ENCODE measurements around the gene TMEM175. TPM values are rescaled to one million over a fixed set of nuclear protein-coding genes. Genes with fewer than 3 reads are reported as not detected.

Gene TMEM175
- total RNA-seq, 2 experiments from 2014 or later, result 12.5 to 33.1 TPM

DNA sequence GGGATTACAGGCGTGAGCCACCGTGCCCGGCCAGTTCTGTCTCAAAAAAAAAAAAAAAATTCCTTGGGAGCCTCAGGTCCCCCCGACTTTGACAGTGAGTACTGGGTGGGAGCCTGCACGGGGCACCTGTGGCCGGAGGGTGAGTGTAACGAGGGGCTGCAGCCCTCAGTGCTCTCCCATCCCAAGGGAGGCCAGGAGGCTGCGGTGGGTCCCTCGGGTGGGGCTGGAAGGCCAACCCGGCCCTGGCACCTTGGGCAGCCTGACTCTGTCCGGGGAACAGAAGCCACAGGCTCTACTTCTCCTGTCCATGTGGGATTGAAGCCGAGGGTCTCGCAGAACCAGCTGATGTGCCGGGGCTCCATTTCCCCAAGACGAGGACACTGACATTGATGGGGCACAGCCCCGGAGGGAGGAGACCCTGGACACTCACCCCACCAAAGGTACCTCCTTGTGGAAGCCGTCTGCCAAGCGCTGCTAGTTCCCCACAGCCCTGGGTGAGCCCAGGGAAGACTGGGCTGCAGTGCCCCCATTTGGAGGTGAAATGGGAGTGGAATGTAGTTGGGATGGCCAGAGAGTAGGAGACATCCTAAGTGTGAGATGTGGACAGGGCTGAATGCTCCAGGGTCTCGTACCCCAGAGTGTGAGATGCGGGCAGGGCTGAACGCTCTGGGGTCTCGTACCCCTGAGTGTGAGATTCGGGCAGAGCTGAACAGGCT lies 63.2 kb downstream of the TMEM175 start:
- Histone ChIP-seq H3K9me3 (ENCODE audit: low read length) (no peaks in the 10 kb centered on the region), H3K4me2 (ENCODE audit: low read length) (no peak overlapping the region), H3K9me2 (ENCODE audit: insufficient read depth, low read length) (no peaks in the 10 kb centered on the region), H3K79me2 (ENCODE audit: insufficient read depth, low read depth, low read length) (no peaks in the 10 kb centered on the region), H3K27ac (ENCODE audit: low read depth, low read length, poor library complexity, severe bottlenecking) (no peak overlapping the region), H2AFZ (ENCODE audit: low read length) (no peak overlapping the region), H4K20me1 (ENCODE audit: insufficient read depth, low read length) (no peaks in the 10 kb centered on the region), H3K4me3 (ENCODE audit: low read depth, low read length, poor library complexity, severe bottlenecking) (no peak overlapping the region), H3K4me1 (ENCODE audit: insufficient read depth, low read length, poor library complexity, severe bottlenecking) (no peaks in the 10 kb centered on the region), H3K36me3 (ENCODE audit: insufficient read depth, low read length) (no peaks in the 10 kb centered on the region)
- no peak for DNase-seq (ENCODE audit: low spot score)
- TF ChIP-seq EZH2phosphoT487 (IDR thresholded peaks at IDR 0.05; ENCODE audit: borderline replicate concordance, low read depth, low read length), result no peak
- TF ChIP-seq, protein P1, sequence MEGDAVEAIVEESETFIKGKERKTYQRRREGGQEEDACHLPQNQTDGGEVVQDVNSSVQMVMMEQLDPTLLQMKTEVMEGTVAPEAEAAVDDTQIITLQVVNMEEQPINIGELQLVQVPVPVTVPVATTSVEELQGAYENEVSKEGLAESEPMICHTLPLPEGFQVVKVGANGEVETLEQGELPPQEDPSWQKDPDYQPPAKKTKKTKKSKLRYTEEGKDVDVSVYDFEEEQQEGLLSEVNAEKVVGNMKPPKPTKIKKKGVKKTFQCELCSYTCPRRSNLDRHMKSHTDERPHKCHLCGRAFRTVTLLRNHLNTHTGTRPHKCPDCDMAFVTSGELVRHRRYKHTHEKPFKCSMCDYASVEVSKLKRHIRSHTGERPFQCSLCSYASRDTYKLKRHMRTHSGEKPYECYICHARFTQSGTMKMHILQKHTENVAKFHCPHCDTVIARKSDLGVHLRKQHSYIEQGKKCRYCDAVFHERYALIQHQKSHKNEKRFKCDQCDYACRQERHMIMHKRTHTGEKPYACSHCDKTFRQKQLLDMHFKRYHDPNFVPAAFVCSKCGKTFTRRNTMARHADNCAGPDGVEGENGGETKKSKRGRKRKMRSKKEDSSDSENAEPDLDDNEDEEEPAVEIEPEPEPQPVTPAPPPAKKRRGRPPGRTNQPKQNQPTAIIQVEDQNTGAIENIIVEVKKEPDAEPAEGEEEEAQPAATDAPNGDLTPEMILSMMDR (conservative IDR thresholded peaks at IDR 0.05; ENCODE audit: low read length), result no peak
- intact Hi-C loops (cut with micrococcal nuclease; ENCODE audit: unreplicated experiment), result no loop called here
- CTCF ChIA-PET (ENCODE audit: unreplicated experiment), result no interaction called here
- BruUV-seq (replicated peaks), result no TSS peak
- POLR2A ChIA-PET, result interaction anchor here (0.5 kb wide), 1 partner anchor 180 kb away, joined by 4 read pairs; no protein-coding TSS in a partner anchor

DNA sequence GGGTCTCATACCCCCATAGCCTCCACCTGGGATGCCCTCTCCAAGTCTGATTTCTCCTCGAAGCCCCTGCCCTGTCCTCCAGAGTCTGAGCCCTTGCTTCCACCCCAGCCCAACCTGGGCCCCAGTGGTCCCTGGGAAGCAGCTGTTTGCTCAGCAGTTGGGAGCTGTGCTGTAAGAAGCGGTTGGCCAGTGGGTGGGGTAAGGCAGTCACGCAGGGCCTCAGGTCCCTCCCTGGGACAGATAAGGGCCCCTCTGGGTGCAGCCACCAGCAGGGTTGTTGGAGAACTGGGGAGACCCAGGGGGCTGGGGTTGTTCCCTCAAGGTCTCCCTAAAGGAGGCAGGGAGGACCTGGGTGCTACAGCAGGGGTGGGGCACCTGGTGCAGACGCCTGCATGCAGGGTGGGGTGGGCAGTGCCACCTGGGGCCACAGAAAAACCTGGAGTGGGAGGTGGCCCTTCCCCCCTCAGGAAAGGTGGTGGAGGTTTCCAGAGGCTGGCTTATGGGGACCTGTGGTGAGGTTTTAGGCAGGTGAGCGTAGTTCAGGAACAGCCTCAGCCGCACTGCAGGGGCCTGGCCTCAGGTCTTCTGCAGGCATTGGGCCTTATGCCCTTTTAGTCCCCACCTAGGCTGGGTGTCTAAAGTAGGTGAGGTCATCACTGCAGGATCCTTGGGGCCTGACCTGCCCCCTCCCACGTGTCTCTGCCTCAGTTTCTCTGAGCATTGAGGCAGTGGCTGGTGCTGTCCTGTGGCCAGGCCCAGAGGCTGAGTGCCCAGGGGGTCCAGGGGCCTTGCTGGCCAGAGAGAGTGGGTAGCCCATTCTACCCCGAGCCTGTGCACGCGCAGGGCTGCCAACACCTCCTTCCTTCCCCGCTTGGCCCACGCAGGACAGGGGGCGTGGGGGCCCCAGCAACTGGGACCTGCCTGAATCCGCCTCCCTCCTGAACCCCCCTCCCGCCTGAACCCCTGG lies 64.1 kb downstream of the TMEM175 start:
- Histone ChIP-seq H3K9me2 (ENCODE audit: insufficient read depth, low read length) (no peaks in the 10 kb centered on the region), H3K4me2 (ENCODE audit: low read length) (no peak overlapping the region), H4K20me1 (ENCODE audit: insufficient read depth, low read length) (no peaks in the 10 kb centered on the region), H3K9me3 (ENCODE audit: low read length) (no peaks in the 10 kb centered on the region), H3K4me3 (ENCODE audit: low read depth, low read length, poor library complexity, severe bottlenecking) (no peak overlapping the region), H3K36me3 (ENCODE audit: insufficient read depth, low read length) (no peaks in the 10 kb centered on the region), H3K79me2 (ENCODE audit: insufficient read depth, low read depth, low read length) (no peaks in the 10 kb centered on the region), H3K4me1 (ENCODE audit: insufficient read depth, low read length, poor library complexity, severe bottlenecking) (no peaks in the 10 kb centered on the region), H3K27ac (ENCODE audit: low read depth, low read length, poor library complexity, severe bottlenecking) (no peak overlapping the region), H2AFZ (ENCODE audit: low read length) (no peak overlapping the region)
- ChIA-PET CTCF (ENCODE audit: unreplicated experiment) (no interaction called here), POLR2A (interaction anchor here (0.5 kb wide), 1 partner anchor 181 kb away, joined by 4 read pairs; no protein-coding TSS in a partner anchor)
- BruUV-seq (replicated peaks), result no TSS peak
- intact Hi-C loops (cut with micrococcal nuclease; ENCODE audit: unreplicated experiment), result no loop called here
- no peak for DNase-seq (ENCODE audit: low spot score)
- TF ChIP-seq EZH2phosphoT487 (IDR thresholded peaks at IDR 0.05; ENCODE audit: borderline replicate concordance, low read depth, low read length), result no peak
- TF ChIP-seq, protein P1 (conservative IDR thresholded peaks at IDR 0.05; ENCODE audit: low read length), result no peak

All from OCI-LY7 (cell line).